Esophagus muscularis mucosa (tissue), 4 donors: Measurements from ENCODE around the gene ZBTB11. TPM values are rescaled to one million over a fixed set of nuclear protein-coding genes. Genes with fewer than 3 reads are reported as not detected.

Experiments
- DNase-seq: peaks from one replicate; pipeline ENCODE4 v3.0.0-alpha.2; 2017; ENCODE audit errors: extremely low spot score
- H3K27ac ChIP-seq, 4 donors: fragments of 200-600 bp; sonication (generic); replicated peaks in 1 of 4; 1 replicate in 3 of 4; 2 replicates in 1 of 4; pipeline ENCODE4 v1.5.1; 2016 to 2019; ENCODE audit warnings: mild to moderate bottlenecking in 1 of 4
- H3K27me3 ChIP-seq, 4 donors: fragments of 200-600 bp; sonication (generic); one replicate each; pipeline versions ENCODE4 v1.5.1 to v1.6.0; 2016 to 2019
- H3K36me3 ChIP-seq, 4 donors: fragments of 200-600 bp; sonication (generic); one replicate each; pipeline ENCODE4 v1.5.1; 2016 to 2019
- H3K4me1 ChIP-seq, 4 donors: fragments of 200-600 bp; sonication (generic); one replicate each; pipeline ENCODE4 v1.5.1; 2016 to 2019
- H3K4me3 ChIP-seq, 4 donors: fragments of 200-600 bp; sonication (generic); 1 replicate in 2 of 4; 2 replicates in 2 of 4; pipeline ENCODE4 v1.5.1; 2016 to 2019; ENCODE audit warnings: mild to moderate bottlenecking in 4 of 4, moderate library complexity in 1 of 4
- H3K9me3 ChIP-seq, 4 donors: fragments of 200-600 bp; sonication (generic); 1 replicate in 3 of 4; 2 replicates in 1 of 4; pipeline ENCODE4 v1.5.1; 2016 to 2019
- EP300 ChIP-seq: sonication (generic); formaldehyde crosslinking; IDR thresholded peaks from one replicate; pipeline ENCODE4 v1.6.1; 2017; ENCODE audit warnings: antibody characterized with exemption
- POLR2A ChIP-seq: fragments of 450-650 bp; IDR thresholded peaks from one replicate; pipeline ENCODE4 v1.6.1; 2017; ENCODE audit warnings: antibody characterized with exemption, moderate library complexity, mild to moderate bottlenecking, low read depth
- POLR2AphosphoS5 ChIP-seq, 2 donors: sonication (generic); formaldehyde crosslinking; IDR thresholded peaks; one replicate each; pipeline ENCODE4 v1.6.1; 2017; ENCODE audit warnings: antibody characterized with exemption in 2 of 2
- WGBS: methylation state at CpG from one replicate; pipeline ENCODE4 v1.1.5; 2018; 5-methylcytosine and 5-hydroxymethylcytosine counted together
- intact Hi-C: fragments of 100-400 bp; cut with DNase I; formaldehyde crosslinking; loops from one replicate; pipeline ENCODE4 v1.15.1; 2023
- total RNA-seq, 4 donors: library from RNA; depleted of rRNA; stranded (reverse); fragments of >200 nt; gene quantifications; one replicate each; pipeline versions ENCODE4 v1.1.0 to v1.2.1, GENCODE V29; 2016
- TF ChIP-seq, protein P1 (sequence below), 3 experiments: fragments of 200-600 bp in 2 of 3; fragments of 450-650 bp in 1 of 3; sonication (generic) in 2 of 3; IDR thresholded peaks; one replicate each; pipeline ENCODE4 v1.5.1; 2017 to 2019; ENCODE audit warnings: antibody characterized with exemption in 3 of 3, mild to moderate bottlenecking in 2 of 3, moderate library complexity in 1 of 3

Gene ZBTB11
- total RNA-seq, 4 donors from 2014 or later: 15.3 to 20.8 (median 16.9) TPM

DNA sequence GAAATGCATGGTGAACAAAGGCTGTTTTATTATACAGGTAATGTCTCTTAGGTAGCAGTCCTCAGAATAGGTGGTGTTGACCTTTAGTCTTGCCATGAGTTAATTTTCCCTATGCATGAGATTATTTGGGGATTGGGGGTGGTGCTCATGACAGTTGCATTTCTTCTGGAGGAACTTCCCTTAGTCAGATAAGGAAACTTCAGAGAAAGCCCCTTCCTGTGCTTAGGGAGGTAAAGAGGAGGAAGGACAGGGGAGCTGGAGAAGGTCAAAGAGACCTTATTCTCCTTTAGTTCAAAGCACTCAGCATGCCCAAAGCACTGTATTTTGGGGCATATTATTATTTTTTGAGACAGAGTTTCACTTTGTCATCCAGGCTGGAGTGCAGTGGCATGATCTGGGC is 47.7 kb downstream of the ZBTB11 start:
- Histone ChIP-seq H3K4me3 (no peak overlapping the region), H3K36me3 (no peaks in the 10 kb centered on the region), H3K4me1 (no peaks in the 10 kb centered on the region), H3K27ac (no peak overlapping the region), H3K9me3 (no peaks in the 10 kb centered on the region), H3K27me3 (no peaks in the 10 kb centered on the region)
- no peak for DNase-seq
- TF ChIP-seq EP300 (no peak), POLR2AphosphoS5 (IDR thresholded peaks at IDR 0.05) (no peak), POLR2A (no peak)
- TF ChIP-seq, protein P1, sequence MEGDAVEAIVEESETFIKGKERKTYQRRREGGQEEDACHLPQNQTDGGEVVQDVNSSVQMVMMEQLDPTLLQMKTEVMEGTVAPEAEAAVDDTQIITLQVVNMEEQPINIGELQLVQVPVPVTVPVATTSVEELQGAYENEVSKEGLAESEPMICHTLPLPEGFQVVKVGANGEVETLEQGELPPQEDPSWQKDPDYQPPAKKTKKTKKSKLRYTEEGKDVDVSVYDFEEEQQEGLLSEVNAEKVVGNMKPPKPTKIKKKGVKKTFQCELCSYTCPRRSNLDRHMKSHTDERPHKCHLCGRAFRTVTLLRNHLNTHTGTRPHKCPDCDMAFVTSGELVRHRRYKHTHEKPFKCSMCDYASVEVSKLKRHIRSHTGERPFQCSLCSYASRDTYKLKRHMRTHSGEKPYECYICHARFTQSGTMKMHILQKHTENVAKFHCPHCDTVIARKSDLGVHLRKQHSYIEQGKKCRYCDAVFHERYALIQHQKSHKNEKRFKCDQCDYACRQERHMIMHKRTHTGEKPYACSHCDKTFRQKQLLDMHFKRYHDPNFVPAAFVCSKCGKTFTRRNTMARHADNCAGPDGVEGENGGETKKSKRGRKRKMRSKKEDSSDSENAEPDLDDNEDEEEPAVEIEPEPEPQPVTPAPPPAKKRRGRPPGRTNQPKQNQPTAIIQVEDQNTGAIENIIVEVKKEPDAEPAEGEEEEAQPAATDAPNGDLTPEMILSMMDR (IDR thresholded peaks at IDR 0.05): no peak
- intact Hi-C loops: no loop called here

DNA sequence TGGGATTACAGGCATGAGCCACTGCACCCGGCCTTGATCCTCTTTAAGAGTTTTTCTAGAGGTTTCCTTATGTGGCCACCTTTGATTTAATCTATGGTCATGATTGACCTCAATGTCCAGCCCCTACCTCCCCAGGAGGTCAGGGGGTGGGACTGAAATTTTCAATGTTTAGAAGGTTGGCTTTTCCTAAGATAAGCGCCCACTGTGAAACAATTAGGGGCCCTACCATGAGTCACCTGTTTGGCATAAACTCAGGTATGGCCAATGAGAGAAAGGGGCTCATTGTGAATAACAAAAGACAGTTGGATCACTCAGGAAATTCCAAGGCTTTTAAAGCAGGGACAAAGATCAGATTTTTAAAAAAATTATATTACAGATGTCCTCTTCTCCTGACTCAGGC is 51.1 kb downstream of the ZBTB11 start:
- intact Hi-C loops: no loop called here
- WGBS: 97% methylated on average over 2 of the region's 2 CpGs
- H3K36me3 ChIP-seq: no peaks in the 10 kb centered on the region
- TF ChIP-seq EP300: no peak
- TF ChIP-seq, protein P1 (IDR thresholded peaks at IDR 0.05): no peak
- TF ChIP-seq POLR2A: no peak
- no peak for TF ChIP-seq POLR2AphosphoS5 (IDR thresholded peaks at IDR 0.05)
- no peak overlapping the region for H3K4me3 ChIP-seq
- H3K9me3 ChIP-seq: no peaks in the 10 kb centered on the region
- no peak overlapping the region for H3K27ac ChIP-seq
- no peaks in the 10 kb centered on the region for H3K27me3 ChIP-seq
- H3K4me1 ChIP-seq: no peaks in the 10 kb centered on the region
- no peak for DNase-seq

DNA sequence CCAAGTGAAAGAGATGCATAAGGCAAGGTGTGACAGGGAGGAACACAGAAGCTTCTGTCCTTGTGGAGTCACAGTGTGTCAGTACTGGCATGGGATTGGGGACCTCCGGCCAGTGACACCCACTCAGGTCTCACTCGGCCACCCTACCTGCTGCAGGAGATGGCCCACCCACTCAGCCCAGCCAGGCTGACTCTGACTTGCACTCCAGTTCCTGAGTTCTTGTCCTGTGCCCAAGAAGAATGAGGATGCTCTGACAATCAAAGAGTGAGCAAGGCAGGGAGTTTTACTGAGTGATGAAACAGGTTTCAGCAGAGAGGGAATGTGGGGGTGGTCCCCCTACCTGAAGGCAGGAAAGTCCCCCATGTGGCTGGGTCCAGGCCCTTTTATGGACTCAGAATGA is 52.1 kb downstream of the ZBTB11 start:
- H3K4me1 ChIP-seq: no peaks in the 10 kb centered on the region
- no peaks in the 10 kb centered on the region for H3K36me3 ChIP-seq
- 88% methylated on average over 2 of the region's 2 CpGs for WGBS
- no peak overlapping the region for H3K4me3 ChIP-seq
- H3K27me3 ChIP-seq: no peaks in the 10 kb centered on the region
- TF ChIP-seq, protein P1 (IDR thresholded peaks at IDR 0.05): no peak
- no peak for TF ChIP-seq EP300
- no peak for TF ChIP-seq POLR2A
- no peak for TF ChIP-seq POLR2AphosphoS5 (IDR thresholded peaks at IDR 0.05)
- no peaks in the 10 kb centered on the region for H3K9me3 ChIP-seq
- intact Hi-C loops: no loop called here
- DNase-seq: no peak
- no peak overlapping the region for H3K27ac ChIP-seq

DNA sequence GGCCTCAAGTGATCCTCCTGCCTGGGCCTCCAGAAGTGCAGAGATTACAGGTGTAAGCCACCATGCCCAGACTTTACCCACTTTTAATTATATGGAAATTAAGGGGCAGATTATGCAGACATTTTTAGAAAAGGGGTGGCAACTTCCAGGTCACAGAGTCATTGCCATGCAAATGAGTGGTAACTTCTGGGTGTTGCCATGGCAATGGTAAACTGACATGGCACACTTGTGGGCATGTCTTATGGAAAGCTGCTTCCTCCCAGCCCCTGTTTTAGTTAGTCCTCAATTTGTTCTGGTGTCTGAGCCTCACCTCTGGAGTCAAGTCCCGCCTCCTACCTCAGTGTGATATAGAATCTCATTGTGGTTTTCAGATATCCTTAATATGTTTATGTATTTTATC is 53.3 kb downstream of the ZBTB11 start:
- no peaks in the 10 kb centered on the region for H3K36me3 ChIP-seq
- H3K27ac ChIP-seq: no peak overlapping the region
- no peaks in the 10 kb centered on the region for H3K27me3 ChIP-seq
- intact Hi-C loops: no loop called here
- 100% methylated on average over 1 of the region's 1 CpG for WGBS
- H3K4me1 ChIP-seq: no peaks in the 10 kb centered on the region
- no peaks in the 10 kb centered on the region for H3K9me3 ChIP-seq
- no peak for TF ChIP-seq POLR2AphosphoS5 (IDR thresholded peaks at IDR 0.05)
- TF ChIP-seq, protein P1 (IDR thresholded peaks at IDR 0.05): no peak
- TF ChIP-seq POLR2A: no peak
- TF ChIP-seq EP300: no peak
- no peak overlapping the region for H3K4me3 ChIP-seq
- no peak for DNase-seq

DNA sequence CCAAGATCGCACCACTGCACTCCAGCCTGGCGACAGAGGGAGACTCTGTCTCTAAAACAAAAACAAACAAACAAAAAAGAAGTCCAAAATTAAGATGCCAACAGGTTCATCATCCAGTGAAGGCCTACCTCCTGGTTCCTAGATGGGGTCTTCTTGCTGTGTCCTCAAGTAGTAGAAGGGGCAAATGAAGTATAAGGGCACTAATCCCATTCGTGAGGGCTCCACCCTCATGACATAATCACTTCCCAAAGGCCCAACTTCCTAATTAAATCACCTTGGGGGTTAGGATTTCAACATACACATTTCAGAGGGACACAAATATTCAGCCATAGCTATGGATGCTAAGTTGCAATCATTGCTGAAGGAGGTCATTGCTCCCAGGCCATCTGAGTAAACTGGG is 57.2 kb downstream of the ZBTB11 start:
- WGBS: 98% methylated on average over 3 of the region's 3 CpGs
- H3K27ac ChIP-seq: no peak overlapping the region
- DNase-seq: no peak
- no peaks in the 10 kb centered on the region for H3K4me1 ChIP-seq
- intact Hi-C loops: no loop called here
- H3K9me3 ChIP-seq: no peaks in the 10 kb centered on the region
- TF ChIP-seq POLR2A (no peak), POLR2AphosphoS5 (IDR thresholded peaks at IDR 0.05) (no peak), EP300 (no peak)
- TF ChIP-seq, protein P1 (IDR thresholded peaks at IDR 0.05): no peak
- no peak overlapping the region for H3K4me3 ChIP-seq
- H3K27me3 ChIP-seq: no peaks in the 10 kb centered on the region
- H3K36me3 ChIP-seq: no peaks in the 10 kb centered on the region
